NCI-H146 treated with DMSO at 0.1 percent for 48 hours (cell line): Measurements from ENCODE around the gene EXOC6B.
"Not testable (repeated sequence)": the region's sequence is repeated elsewhere in the genome, so short reads cannot be mapped to it uniquely, and the experiment has no call there.

Experiments
- DNase-seq: peaks from one replicate; lab custom pipeline; 2025; ENCODE audit not compliant: unreplicated experiment; lab: John Stamatoyannopoulos, UW

EXOC6B gene

DNA sequence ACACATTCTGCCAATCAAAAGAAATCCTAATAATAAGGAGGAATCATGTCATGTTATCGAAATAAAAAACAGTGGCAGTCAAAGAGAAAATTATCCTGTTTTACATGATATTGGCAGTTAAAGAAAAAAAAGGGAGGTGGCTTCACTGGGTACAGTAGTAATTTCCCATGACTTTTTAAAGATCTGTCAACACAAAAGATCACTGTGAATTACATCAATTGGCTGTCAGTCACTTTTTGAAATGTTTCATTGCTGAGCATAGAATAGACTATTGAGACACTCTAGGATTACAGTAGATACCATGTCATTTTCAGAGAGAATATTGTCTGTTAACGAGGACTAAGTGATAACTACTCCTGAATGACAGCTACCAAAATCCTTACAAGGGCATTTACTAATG lies 342.5 kb downstream of the EXOC6B start:
- DNase-seq: no peak

DNA sequence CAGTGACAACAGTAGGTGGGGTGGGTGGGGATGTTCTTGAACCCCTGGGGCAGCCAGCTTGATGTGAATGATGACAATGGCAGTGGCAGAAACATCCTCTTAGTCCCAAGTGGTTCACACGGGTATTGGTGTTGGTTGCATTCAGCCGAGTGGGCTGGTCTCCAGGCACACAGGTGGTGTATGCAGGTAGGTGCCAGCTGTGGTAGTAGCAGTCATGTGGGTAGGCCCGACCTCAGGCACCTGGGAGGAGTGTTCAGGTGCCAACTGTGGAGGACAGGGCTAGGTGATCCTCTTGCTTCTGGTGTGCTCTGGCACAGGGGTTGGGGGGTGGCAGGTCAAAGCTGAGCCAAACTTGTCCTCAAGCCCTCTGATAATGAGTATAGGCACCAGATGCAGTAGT lies 350.6 kb downstream of the EXOC6B start:
- DNase-seq: no peak

DNA sequence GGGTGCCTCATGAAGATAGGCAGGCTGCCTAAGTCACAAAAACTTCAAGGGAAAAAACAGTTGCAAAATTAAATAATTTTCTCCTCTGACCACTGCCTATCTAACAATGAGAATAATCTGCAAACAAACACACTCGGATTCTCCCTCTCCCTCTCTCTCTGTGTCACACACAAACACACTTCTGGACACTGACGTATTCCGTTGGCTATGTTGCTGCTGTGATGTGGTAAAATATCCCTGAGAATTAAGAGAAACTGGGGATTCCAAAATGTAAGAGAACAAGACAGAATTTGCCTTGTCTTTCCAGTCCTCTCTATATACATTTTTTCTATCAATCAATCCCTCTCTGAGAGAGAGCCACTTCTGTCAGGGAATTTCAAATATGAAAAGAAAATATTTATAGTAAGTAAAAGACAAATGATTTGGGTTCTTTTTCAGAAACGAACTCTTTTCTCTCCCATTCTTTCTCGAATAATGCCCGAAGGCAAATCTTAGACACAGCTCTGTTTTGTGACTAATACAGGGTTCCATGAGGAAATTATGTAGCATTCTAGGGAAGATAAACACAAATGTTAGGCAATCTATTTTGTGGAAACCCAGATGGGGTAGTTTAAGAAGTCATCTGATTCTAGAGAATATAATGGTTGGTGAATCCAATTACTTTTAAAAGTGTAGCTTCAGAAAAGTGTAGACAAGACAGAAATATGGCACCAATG lies 367.9 kb downstream of the EXOC6B start:
- no peak for DNase-seq

DNA sequence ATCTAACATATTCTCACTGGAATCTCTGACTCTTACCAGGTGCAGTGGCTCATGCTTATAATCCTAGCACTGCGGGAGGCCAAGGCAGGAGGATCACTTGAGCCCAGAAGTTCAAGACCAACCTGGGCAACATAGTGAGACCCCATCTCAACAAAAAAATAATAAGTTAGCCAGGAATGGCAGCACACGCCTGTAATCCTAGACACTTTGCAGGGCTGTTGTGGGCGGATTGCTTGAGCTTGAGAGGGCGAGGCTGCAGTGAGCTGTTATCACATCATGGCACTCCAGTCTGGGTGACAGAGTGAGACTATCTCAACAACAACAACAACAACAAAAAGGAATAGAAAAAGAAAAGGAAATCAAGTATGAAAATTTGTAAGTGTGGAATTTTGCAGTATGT lies 371.6 kb downstream of the EXOC6B start:
- DNase-seq: no peak

DNA sequence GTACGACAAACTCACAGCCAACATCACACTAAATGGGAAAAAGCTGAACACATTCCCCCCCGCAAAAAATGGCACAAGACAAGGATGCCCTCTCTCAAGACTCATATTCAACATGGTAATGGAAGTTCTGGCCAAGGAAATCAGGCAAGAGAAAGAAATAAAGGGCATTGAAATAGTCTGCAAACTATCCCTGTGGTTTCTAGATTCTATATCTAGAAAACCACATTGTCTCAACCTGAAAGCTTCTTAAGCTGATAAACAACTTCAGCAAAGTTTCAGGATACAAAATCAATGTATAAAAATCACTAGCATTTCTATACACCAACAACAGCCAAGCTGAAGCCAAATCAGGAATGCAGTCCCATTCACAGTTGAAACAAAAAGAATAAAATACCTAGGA lies 383.6 kb downstream of the EXOC6B start:
- DNase-seq: no peak

DNA sequence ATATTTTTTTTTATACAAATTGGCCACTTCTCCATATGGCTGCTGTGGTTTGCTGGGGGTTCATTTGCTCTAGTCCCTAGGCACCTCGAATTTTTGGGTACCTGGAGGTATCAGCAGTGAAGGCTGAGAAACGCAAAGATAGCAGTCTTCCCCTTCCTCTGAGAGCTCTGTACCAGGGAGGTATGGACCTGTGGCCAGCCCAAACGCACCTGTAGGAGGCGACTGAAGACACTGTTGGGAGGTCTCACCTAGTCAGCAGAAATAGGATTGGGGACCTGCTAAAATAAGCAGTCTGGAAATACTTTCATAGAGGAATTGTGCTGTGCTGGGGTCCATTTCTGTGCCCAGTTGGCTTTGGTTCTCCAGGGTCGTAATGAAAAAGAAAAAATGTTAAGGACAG lies 385.9 kb downstream of the EXOC6B start:
- DNase-seq: no peak

DNA sequence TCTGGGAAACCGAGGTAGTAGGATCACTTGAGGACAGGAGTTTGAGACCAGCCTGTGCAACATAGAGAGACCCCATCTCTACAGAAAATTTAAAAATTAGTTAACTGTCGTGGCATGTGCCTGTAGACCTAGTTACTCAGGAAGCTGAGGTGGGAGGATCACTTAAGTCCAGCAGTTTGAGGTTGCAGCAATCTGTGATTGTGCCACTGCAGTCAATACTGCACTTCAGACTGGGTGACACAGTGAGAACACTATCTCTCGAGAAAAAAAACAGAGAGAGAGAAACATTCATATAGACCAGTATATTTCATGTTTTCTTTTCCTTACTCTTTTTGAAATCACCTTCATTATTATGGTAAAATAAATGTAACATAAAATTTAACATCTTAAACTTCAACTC lies 387.5 kb downstream of the EXOC6B start:
- no peak for DNase-seq

DNA sequence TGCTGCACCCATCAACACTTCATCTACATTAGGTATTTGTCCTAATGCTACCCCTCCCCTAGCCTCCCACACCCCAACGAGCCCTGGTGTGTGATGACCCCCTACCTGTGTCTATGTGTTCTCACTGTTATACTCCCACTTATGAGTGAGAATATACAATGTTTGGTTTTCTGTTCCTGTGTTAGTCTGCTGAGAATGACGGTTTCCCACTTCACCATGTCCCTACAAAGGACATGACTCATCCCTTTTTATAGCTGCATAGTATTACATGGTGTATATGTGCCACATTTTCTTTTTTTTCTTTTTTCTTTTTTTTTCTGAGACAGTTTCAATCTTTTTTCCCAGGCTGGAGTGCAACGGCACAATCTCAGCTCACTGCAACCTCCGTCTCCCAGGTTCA lies 394.1 kb downstream of the EXOC6B start:
- no peak for DNase-seq

DNA sequence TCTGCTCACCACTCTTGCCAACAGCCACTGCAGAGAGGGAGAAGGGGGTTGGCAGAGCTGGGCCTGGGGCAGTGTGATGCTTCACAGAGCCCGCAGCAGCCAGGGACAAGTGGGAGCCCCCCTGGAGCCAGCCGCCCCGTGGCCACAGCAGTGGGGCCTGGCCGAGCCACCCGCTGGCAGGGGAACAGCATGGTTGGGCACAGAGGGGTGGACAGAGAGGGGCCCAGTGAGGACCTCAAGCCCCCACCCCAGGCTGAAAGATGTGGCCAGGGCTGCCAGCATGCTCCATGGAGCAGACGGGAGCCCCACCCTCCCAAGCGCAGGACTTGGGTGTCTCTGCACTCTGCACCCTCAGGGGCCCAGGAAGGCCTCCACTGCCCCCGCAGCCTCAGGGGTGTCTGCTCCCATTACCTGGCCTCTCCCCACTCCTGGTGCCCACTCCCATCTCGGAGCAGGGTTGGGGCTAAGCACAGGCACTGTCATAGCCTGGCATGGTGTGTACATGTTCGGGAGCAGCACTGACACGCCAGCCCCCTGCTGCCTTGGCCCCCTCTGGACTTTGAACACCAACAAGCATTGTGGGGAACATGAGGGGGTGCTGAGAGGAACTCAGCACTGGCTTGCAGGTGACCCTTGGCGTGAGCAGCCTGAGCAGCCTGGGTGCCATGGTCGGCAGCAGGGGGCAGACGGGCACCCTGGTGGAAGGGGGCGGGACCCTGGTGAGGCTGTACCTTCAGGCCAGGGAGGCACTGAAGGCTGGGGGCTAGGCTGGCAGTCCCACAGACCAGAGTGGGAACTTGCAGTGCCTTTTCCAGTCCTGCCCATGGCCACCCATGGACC lies 398.6 kb downstream of the EXOC6B start:
- DNase-seq: no peak

DNA sequence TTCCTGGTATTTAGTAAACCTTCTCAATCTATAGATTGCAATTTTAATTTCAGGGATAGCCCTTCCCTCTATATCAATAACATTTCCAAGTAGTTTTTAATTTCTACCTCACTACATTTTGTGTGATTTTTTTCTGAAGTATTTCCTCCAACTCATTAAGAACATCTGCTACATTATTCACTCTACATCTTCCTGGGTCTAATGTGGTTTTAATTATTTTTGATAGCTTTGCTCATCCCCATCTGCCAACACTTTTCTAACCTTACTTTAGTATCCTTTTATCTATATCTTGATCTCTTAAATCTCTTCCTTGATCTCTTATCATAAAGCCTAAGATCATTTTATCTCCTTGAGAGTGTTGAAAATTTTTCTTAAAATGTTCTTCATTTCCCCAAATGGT lies 399.8 kb downstream of the EXOC6B start:
- DNase-seq: no peak

DNA sequence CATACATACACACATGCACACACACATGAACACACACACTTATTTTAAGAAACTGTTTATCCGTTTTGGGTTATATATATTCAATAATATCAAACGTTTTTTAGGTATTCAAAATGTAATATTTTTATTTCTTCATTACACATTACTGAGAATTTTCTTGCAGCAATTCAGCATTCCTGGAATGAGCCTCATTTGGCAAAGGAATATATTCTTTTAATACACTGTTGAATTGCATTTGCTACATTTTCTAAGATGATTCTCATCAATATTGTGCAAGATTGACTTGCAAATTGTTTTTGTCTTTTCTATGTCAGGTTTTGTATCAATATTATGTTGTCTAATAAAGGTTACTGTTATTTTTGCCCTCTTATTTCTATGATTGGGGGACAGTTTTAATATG lies 402.1 kb downstream of the EXOC6B start:
- no peak for DNase-seq

DNA sequence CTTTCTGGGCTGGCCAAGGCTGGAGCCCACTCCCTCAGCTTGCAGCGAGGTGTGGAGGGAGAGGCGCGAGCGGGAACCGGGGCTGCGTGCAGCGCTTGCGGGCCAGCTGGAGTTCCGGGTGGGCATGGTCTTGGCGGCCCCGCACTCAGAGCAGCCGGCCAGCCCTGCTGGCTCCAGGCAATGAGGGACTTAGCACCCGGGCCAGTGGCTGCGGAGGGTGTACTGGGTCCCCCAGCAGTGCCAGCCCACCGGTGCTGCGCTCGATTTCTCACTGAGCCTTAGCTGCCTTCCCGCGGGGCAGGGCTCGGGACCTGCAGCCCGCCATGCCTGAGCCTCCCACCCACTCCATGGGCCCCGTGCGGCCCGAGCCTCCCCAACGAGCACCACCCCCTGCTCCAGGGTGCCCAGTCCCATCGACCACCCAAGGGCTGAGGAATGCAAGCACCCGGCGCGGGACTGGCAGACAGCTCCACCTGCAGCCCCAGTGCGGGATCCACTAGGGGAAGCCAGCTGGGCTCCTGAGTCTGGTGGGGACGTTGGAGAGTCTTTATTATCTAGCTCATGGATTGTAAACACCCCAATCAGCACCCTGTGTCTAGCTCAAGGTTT lies 404.0 kb downstream of the EXOC6B start:
- not testable (repeated sequence) for DNase-seq

DNA sequence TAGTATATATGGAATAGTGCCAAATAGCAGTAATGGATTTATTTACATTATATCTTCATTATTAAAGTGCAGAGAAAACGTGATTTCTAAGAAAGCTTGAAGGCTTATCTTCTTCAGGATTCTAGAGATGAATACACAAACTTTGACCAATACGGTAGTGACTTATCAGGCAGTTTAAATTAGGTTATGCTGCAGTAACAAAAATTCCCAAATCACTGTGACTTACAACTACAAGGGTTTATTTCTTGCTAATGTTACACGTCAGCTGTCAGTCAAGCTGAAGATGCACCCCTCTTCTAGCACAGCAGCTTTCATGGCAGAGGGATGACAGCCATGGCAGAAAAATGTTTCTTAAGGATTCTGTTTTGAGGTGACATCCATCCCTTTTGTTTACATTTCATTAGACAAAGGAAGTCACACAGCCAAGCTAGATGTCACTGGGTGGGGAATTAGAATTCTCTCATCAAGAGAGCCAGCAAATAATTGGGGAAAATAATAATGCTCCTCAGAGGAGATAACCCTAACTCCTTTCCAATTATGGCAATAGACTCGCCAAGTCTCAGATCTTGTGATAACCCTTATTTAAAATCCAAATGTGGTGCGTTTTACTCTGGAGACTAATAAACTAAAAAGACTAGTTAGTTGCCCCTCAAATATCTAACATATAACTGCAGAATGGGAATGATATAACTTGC lies 409.9 kb downstream of the EXOC6B start:
- no peak for DNase-seq

DNA sequence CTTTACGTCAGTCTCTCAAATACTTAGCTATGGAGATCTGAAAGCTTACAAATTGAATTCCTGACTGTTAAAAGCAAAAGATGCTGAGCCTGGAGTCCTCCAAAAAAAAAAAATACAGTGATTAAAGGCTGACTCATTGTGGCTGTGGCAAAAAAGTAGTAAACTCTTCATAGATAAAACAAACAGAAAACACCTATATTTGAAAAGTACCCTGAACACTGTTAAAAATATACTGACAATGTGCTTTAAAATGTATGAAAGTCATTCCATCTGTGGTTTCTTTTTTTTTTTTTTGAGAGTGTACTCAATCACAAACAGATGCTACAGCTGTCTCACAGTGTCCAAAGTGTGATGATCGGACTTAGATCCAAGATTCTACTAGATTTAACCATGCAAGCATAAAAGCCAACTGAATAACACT lies 410.6 kb downstream of the EXOC6B start:
- no peak for DNase-seq

DNA sequence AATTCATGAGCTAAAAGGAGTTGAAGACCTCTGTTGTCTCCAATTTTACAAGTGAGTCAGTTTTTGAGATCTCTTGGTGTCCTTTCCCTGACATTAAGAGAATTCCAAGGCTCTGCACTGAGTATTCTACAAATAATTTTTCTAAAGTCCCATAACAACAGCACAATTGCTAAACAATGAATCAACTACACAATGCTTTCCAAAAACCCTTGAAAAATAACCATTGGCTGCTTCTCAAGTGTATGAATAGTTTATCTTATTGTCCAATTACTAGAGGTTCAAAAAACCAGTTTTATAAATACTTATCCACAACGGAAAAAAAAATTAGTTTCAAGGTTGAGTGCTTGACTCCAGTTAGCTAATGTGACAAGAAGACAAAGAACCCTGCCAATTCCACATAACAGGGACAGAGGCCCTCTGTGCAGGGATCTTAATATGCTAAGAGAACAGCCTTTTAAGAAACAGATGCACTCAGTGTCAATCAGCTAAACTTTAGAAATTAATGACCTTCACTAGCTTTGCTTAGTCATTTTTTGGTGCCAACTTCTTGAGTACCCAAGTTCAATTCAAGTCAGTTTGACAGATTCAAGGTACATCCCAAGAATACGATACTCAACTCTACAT lies 411.6 kb downstream of the EXOC6B start:
- DNase-seq: no peak

DNA sequence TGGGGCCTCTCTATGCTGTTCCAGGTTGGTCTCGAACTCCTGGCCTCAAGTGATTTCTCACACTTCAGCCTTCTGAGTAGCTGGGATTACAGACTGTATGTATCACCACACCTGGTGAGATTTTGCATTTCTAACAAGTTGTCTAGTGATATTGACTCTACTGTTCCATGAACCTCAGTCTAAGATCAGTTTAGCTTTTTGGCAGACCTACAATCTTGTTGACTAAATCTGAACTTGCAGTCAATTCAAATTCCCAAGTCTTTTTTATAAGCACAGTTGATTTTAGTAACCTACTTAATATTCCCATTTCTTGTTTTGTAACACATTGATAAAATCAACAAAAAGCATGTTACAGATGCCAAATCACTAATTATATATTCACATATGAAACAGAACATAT lies 412.1 kb downstream of the EXOC6B start:
- no peak for DNase-seq

DNA sequence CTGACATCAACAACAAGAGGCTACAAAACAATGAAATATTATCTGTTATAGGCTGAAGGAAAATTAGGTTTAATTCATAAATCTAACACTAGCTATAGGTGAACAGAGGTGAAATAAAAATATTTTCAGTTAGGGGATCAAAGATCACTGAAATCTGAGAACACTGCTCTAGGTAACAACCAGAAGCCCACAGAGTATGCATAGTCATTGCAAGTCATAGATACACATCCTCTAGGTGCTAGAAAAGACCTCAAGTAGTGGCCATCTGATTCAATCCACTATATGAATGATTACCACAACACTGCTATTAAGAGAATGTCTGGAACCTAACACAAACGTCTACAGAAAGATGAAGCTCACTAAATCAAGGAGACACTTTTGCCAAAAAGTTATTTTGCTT lies 413.6 kb downstream of the EXOC6B start:
- no peak for DNase-seq

DNA sequence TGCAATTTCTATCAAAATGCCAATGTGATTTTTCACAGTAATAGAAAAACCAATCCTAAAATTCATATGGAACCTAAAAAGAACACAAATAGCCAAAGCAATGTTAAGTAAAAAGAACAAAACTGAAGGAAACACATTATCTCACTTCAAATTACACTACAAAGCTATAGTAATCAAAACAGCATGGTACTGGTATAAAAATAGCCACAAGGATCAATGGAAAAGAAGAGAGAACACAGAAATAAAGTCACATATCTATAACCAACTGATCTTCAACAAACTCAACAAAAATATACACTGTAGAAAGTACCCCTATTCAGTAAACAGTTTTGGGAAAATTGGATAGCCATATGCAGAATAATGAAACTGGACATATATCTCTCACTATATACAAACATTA lies 426.0 kb downstream of the EXOC6B start:
- DNase-seq: no peak

DNA sequence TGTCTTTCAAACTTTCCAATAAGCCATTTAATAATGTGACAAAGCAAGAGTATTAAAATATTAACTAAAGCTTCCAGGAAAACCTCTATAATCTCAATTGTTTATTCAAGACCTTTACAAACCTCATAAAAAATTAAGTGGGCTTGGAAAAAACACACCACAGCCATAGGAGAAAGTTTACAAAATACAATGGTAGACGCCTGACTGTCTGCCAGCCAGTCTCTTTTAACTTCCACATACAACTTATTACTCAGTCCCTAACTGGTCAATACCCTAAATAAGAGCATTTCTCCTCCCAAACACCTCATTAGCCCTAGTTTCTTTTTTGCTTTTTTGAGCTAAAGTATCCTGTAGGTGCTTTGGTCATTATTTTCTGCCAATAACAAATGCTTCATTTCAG lies 430.7 kb downstream of the EXOC6B start:
- no peak for DNase-seq

DNA sequence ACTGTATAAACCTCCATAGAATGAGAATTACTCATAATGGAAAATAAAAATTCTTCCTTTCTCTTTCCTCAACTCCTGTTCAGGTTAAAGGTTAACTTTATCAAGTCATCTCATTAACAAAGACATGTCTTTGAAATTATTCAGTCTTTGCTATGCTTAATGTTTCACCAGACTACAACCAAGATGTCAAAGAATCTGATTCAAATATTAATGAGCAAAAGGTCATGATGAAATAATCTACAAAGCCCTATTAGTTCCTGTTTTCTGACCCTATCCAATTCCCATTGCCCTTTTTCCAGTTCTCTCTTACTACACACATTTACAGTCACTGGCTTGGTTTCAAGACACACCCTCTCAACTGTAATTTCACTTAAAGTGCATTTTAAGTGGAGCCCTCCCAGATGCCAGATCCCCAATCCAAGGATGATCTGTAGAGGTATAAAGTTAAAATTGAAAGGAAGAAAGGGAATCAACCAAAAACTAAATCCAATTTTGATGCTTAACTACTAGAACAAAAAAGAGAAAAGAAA lies 431.2 kb downstream of the EXOC6B start:
- DNase-seq: peak; percentile 28

DNA sequence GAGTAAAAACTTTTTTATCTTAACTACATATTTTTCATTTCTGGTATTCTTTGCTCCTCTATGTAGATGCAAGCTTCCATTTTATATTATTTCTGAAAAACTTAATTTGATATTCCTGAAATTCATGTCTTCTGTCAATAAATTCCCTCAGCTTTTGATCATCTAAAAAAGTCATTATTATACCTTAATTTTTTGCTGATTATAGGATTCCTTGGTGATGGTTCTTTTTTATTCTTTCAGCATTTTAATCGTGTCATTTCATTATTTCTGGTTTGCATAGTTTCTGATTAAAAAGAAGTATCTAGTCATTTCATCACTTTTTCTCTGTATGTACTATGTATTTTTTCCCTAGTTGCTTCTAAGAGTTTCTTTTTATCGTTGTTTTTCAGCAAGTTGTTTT lies 436.4 kb downstream of the EXOC6B start:
- no peak for DNase-seq
